HG03565 (cell line): ENCODE data around the gene DNAJC17.
A peak's percentile ranks its signal among the peaks of the same experiment; 100 is the strongest.

Source experiments
- ATAC-seq: cut with Tn5 transposase; IDR thresholded peaks from one replicate; pipeline ENCODE4 v1.9.1; 2021; ENCODE audit warnings: mild to moderate bottlenecking, moderate library complexity; ENCODE audit not compliant: unreplicated experiment

DNAJC17 gene

GRCh38 chr15:40767838-40768500 is 39.3 kb downstream of the DNAJC17 start:
- no peak for ATAC-seq

DNA sequence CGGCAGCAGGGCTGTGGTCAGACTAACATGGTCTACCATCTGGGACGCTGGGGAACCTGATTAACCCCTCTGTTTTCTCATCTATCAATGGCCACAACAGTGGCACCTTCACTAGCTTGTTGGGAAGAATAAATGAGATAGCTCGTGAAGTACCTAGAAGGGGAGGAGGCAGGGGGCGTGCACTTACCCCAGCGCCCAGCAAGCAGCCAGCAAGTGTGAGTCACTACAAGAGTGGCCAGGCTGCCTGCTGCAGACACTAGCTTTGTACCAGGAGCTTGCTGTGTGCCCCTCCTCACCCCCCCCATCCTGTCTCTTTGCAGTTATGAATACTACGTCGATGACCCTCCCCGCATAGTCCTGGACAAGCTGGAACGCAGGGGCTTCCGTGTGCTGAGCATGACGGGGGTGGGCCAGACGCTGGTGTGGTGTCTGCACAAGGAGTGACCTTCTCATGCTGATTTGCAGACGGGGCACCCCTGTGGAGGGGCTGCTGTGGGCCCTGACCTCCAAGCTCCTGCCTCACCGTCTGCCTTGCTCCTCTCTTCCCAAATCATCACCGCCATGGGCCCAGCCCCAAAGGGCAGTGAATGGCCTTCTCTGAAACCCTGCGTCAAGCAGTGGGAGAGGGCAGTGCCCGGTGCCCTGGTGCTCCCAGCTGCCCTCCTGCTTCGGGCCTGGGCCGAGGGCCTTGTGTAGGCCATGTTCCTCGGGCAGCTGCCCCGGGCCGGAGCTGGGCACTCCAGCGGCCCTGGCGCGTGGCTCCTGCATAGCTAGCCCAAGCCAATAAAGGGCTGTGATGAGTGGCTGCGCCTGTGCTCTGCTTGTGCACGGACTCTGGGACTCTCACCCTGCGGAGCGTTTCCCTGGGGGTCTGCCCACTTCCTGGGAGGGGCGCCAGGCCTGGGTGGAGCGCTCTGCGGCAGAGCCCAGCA is 40.1 kb downstream of the DNAJC17 start:
- ATAC-seq, result no peak

GRCh38 chr15:40766194-40766815 is 41.0 kb downstream of the DNAJC17 start:
- ATAC-seq, result no peak

GRCh38 chr15:40764629-40765103 is 42.6 kb downstream of the DNAJC17 start:
- ATAC-seq, result no peak

DNA sequence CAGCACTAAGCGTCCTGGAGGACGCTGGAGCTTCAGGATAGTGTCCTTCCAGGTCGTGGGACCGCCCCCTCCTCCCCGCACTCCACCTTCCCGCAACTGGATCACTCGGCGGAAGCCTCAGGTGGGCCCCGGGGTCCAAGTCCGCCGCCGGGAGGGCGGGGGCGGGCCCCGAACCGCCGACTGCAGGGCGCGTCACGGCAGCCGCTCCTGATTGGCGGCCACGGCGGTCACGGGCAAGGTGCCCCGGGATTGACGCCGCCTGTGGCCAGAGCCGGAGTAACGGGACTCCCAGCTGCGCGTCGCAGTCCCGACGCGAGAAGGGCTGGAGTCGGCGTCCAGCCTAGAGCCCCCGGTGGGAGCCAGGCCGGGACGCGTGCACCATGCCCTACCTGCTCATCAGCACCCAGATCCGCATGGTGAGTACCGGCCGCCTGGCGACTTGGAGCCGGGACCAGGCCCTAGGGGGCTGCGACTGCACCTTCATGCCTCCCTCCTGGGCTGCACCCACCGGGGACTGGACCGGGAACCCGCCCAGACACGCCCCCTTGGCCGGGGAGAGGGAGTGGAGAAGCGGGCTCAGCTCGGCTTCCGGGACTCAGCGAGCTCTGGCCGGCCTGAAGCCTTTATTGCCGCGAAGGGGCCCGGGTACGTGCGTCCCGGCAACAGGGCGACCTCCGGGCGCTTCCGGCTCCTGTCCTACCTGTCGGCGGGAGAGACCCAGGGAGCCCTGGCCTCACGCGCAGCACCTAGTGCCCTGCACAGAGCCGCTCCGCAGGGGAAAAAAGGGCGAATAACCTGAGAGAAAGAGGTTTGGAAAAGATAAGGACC is 43.3 kb downstream of the DNAJC17 start, which contains the start of gene GCHFR:
Gene GCHFR, plus strand, starts transcription at position 268 of the 828 bp plus-strand sequence. Its CDS starts 113 bp downstream, at position 381.
- peak; percentile 56 for ATAC-seq

DNA sequence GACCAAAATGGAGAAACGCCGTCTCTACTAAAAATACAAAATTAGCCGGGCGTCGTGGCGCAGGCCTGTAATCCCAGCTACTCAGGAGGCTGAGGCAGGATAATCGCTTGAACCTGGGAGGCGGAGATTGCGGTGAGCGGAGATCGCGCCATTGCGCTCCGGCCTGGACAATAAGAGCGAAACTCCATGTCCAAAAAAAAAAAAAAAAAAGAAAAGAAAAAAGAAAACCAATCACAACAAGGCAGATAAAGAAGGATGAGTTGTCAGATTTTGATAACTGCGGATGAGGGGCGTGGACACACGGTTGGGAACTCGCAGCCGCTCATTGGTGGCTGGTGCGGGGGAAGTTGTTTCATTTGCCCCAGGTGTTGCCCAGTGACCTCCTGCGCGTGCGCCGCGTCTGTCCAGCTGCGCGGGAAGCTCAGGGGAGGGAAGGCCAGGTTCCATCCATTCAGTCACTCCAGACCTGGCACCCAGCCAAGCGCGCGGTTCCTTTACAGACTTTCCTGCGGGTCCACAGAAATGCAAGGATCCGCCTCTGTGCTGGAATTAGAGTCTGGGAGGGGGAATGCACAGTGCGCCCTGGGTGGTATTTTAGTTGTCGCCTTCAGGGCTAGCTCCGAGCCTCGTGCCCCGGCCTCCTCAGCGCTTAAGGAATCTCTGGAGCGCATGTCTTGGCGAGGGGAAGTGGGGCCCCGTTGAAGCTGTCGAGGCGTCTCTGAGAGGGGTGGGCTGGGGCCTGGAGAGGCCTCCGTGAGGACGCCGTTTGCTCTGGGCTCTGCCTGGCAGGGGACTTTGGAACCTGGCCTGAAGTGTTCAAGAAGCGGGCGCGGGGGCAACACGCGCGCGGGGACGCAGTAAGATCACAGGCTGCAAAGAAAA is 44.1 kb downstream of the DNAJC17 start:
- ATAC-seq, result no peak

DNA sequence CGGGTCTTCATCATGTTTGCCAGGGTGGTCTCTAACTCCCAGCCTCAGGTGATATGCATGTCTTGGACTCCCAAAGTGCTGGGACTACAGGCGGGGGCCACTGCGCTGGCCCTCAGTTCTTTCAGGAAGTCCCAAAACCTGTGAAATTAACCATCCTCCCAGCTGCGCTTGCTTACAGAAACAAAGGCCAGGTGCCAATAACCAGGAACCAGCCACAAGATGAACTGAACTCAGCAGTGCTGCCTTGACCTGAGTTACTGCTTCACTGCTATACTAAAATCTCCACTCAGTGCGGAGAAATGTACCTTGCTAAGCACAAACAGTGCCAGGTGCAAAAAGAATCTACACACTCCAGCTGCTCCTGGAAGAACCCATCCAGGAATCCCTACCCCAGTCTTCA is 47.3 kb downstream of the DNAJC17 start:
- ATAC-seq, result no peak

DNA sequence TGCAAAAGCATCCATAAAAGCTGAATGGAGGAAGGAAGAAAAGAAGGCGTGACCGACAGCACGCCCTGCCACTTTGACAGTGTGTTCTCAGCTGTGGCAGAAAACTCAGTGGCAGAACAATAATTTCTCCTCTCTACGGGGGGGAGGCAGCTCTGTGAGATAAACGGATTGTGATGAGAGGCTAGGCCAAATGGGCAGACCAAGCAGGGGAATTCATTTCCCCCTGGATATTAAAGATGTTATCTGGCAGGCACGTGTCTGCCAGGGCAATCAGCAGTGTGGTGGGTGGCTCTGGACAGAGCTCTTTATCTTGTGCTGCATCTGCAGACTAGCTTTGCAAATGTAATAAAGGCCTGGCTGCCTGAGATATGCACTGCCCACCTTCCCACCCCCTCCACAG is 50.3 kb downstream of the DNAJC17 start:
- ATAC-seq, result no peak

DNA sequence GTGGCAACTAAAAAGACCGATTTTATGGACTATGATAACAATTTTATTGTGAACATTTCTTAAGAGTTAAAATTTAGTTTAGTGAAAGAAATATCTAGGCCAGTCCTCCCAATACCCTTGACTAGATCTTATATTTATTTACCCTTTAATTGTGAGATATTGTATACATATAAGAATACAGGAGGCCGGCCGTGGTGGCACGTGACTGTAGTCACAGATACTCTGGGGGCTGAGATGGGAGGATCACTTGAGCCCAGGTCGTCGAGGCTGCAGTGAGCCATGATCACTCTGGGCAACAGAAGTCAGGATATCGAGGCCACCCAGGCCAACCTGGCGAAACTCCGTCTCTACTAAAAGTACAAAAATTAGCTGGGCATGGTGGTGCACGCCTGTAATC is 51.5 kb downstream of the DNAJC17 start:
- ATAC-seq, result no peak

- peak; percentile 85 for ATAC-seq
Measured at GRCh38 chr15:40754883-40755811, 52.1 kb downstream of the DNAJC17 start, which contains the start of gene RMDN3. RMDN3 (minus strand) TSS chr15:40755254; CDS start chr15:40754783, 471 bp downstream.

DNA sequence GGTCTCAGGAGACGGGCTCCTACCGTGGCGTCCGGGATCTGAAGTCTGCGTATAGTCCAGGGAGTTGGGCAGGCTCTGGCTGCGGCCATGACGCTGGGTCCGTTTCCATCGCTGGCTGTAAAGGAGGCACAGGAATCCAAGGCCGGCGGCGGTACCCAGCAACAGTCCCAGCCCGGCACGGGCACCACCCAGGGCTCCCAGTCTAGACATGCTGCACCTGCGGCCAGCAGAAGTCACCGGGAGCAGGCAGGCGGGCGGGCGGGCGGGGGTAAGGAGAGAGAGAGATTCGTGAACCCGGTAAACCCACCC is 52.7 kb downstream of the DNAJC17 start:
- ATAC-seq, result no peak

DNA sequence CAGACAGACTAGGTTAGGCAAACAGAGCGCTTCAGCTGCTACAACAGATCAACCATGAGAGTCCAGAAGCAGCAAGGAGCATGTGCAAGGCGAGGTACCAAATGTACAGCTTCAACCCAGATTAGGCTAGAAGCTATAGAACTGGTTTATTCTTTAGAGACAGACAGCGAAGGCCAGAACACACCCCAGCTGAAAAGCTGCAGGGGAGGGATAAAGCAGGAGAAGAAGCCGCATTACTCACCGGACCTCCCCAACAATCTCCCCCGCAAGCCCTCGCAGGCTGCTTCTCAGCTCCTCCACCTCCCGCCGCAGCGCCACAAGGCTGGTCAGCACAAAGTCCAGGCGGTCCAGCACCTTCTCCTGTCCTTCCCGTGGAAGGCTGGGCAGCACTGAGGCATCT is 55.5 kb downstream of the DNAJC17 start:
- no peak for ATAC-seq

GRCh38 chr15:40750885-40751284 is 56.4 kb downstream of the DNAJC17 start:
- no peak for ATAC-seq

DNA sequence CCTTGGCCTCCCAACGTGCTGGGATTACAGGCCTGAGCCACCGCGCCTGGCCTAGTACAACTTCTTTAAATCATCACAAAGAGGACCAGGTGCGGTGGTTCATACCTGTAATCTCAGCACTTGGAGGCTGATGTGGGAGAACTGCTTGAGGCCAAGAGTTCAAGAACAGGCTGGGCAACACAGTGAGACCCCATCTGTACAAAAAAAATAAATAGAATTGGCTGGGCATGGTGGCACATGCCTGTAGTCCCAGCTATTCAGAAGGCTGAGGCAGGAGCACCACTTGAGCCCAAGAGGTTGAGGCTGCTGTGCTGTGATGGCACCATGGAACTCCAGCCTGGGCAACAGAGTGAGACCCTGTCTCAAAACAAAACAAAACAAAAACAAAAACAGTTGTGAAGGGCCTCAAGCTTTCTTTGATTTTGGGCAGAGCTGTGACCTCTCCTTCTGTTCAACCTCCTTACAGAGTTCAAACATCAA is 58.1 kb downstream of the DNAJC17 start:
- no peak for ATAC-seq

GRCh38 chr15:40747685-40748631 is 59.3 kb downstream of the DNAJC17 start:
- ATAC-seq, result no peak

DNA sequence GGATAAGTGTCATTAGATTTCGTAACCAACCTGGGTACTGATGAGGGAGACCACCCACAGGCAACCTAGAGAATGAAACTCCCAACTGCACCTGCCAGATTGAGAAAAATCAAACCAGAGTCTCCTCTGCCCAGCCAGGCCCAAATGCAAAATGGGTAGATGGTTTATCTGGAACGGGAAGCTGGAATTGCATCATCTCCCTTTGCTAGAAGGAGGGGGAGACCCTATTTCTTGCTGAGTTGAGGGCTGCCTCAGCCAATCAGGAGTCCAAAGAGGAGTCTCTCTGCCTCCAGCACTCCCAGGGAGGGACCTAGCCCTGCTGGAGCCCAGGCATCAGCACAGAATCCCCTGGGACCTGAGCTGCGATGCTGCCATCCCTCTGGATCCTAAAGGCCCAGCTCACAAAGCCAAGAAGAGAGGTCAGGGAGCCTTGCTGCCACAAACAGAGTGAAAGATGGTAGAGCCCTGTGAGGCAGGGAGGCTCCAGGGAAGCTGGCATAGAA is 60.3 kb downstream of the DNAJC17 start:
- no peak for ATAC-seq

DNA sequence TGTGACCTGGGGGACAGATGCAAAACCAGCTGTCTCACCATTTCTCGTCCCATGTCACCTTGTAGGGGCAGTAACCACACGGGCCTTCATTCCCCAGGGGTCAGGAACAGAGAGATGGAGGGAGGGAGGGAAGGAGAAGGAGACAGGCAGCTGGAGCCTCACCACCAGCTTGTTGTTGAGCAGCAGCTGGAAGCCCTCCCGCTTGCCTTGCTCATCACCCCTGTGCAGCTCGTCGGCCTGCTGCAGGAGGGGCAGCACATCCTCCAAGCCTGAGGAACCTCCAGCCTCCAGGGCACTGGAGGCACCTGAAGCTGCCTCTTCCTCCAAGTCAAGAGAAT is 62.5 kb downstream of the DNAJC17 start:
- no peak for ATAC-seq
